HL-60 (cell line): ENCODE data around the gene MAP2K5.

ENCODE experiments used
- DNase-seq, 2 experiments: peaks; one replicate each; pipeline ENCODE4 v3.0.0-alpha.2; 2010 to 2020; ENCODE audit warnings: low read depth in 1 of 2, low spot score in 1 of 2
- H3K27ac ChIP-seq: fragments of 250-450 bp; sonication (Bioruptor Pico); replicated peaks from 2 replicates; pipeline ENCODE4 v1.5.1; 2020; ENCODE audit warnings: mild to moderate bottlenecking, moderate library complexity
- H3K27me3 ChIP-seq: fragments of 250-450 bp; sonication (Bioruptor Pico); 2 replicates; pipeline ENCODE4 v1.5.1; 2021; ENCODE audit warnings: mild to moderate bottlenecking, moderate library complexity; ENCODE audit not compliant: insufficient read depth, poor library complexity, severe bottlenecking
- H3K4me3 ChIP-seq: replicated peaks from 2 replicates; pipeline ENCODE4 v1.5.1; 2011; ENCODE audit warnings: mild to moderate bottlenecking, control low read depth, low read length; ENCODE audit not compliant: insufficient read depth
- CTCF ChIP-seq: IDR thresholded peaks from one replicate; pipeline ENCODE4 v1.5.1; 2011; ENCODE audit warnings: low read length, control low read depth, inconsistent platforms; ENCODE audit not compliant: insufficient read depth
- GABPA ChIP-seq: IDR thresholded peaks from 2 replicates; pipeline ENCODE4 v1.6.1; 2012; ENCODE audit warnings: low read depth
- POLR2AphosphoS5 ChIP-seq: IDR thresholded peaks from 2 replicates; pipeline ENCODE4 v1.6.1; 2012; ENCODE audit warnings: low read depth
- REST ChIP-seq: IDR thresholded peaks from 2 replicates; pipeline ENCODE4 v1.6.1; 2012; ENCODE audit warnings: low read depth; ENCODE audit not compliant: insufficient replicate concordance
- SPI1 ChIP-seq: IDR thresholded peaks from 2 replicates; pipeline ENCODE4 v1.6.1; 2012; ENCODE audit warnings: low read depth, mild to moderate bottlenecking, borderline replicate concordance

Gene MAP2K5

GRCh38 chr15:67777773-67778172, 235.3 kb downstream of the MAP2K5 start:
- H3K4me3 ChIP-seq, result no peak overlapping the region
- H3K27ac ChIP-seq, result no peak overlapping the region
- no peak for TF ChIP-seq POLR2AphosphoS5
- no peak for TF ChIP-seq GABPA
- no peak for TF ChIP-seq SPI1
- no peak for TF ChIP-seq CTCF
- H3K27me3 ChIP-seq, result no peaks in the 10 kb centered on the region
- no peak for DNase-seq

- Histone ChIP-seq H3K27ac (no peak overlapping the region), H3K4me3 (no peak overlapping the region), H3K27me3 (no peaks in the 10 kb centered on the region)
- TF ChIP-seq POLR2AphosphoS5, result no peak
- no peak for DNase-seq
Measured at GRCh38 chr15:67778968-67779548, 236.6 kb downstream of the MAP2K5 start.

GRCh38 chr15:67779549-67780111, 237.1 kb downstream of the MAP2K5 start:
- peak; percentile 80 to 81 for DNase-seq

GRCh38 chr15:67781061-67781460, 238.6 kb downstream of the MAP2K5 start:
- no peak overlapping the region for H3K4me3 ChIP-seq
- peak overlapping the region; percentile 88 for H3K27ac ChIP-seq
- DNase-seq, result no peak
- TF ChIP-seq GABPA, result no peak
- no peak for TF ChIP-seq SPI1
- TF ChIP-seq CTCF, result no peak
- no peak for TF ChIP-seq POLR2AphosphoS5
- TF ChIP-seq REST, result no peak
- H3K27me3 ChIP-seq, result no peaks in the 10 kb centered on the region

More at GRCh38 chr15:67779549-67780111, 237.1 kb downstream of the MAP2K5 start:
- Histone ChIP-seq H3K4me3 (no peak overlapping the region), H3K27me3 (no peaks in the 10 kb centered on the region), H3K27ac (peak overlapping the region; percentile 88)
- no peak for TF ChIP-seq SPI1
- TF ChIP-seq POLR2AphosphoS5, result no peak
- TF ChIP-seq REST, result no peak
- no peak for TF ChIP-seq CTCF
- TF ChIP-seq GABPA, result no peak
